K562 (cell line): ENCODE measurements around the gene PPT2. TPM values are rescaled to one million over a fixed set of nuclear protein-coding genes. Genes with fewer than 3 reads are reported as not detected.
A peak's percentile ranks its signal among the peaks of the same experiment; 100 is the strongest.

Source experiments
- BCOR ChIP-seq: fragments of 450-650 bp; IDR thresholded peaks from 2 replicates; pipeline ENCODE4 v1.6.1; 2016
- BDP1 ChIP-seq: IDR thresholded peaks from 3 replicates; pipeline ENCODE4 v1.6.1; 2011; ENCODE audit not compliant: insufficient read length, insufficient read depth
- BRD9 ChIP-seq: fragments of 450-650 bp; IDR thresholded peaks from 2 replicates; pipeline ENCODE4 v1.6.1; 2018; ENCODE audit warnings: low read depth; ENCODE audit not compliant: partially characterized antibody
- DPF2 ChIP-seq: fragments of 450-650 bp; IDR thresholded peaks from 2 replicates; pipeline ENCODE4 v1.6.1; 2016
- EP300 ChIP-seq: IDR thresholded peaks from 2 replicates; pipeline ENCODE4 v1.6.1; 2012; ENCODE audit warnings: low read length, improper control_type of control experiment
- FOSL1 ChIP-seq: fragments of 200-800 bp; sonication (Bioruptor generic); conservative IDR thresholded peaks from 2 replicates; pipeline ENCODE4 v1.6.1; 2016; ENCODE audit warnings: missing genetic modification characterization, missing compliant biosample characterization
- HDAC3 ChIP-seq: fragments of 450-650 bp; IDR thresholded peaks from 2 replicates; pipeline ENCODE4 v1.6.1; 2018; ENCODE audit warnings: borderline replicate concordance, mild to moderate bottlenecking, moderate library complexity; ENCODE audit not compliant: partially characterized antibody
- HEY1 ChIP-seq: fragments of 250-450 bp; sonication (Bioruptor Pico); IDR thresholded peaks from 2 replicates; pipeline ENCODE4 v1.5.0; 2020; ENCODE audit warnings: mild to moderate bottlenecking, moderate library complexity, borderline replicate concordance
- HLTF ChIP-seq: fragments of 450-650 bp; IDR thresholded peaks from 2 replicates; pipeline ENCODE4 v1.6.1; 2016
- KLF16 ChIP-seq: IDR thresholded peaks from 2 replicates; pipeline ENCODE4 v1.6.1; 2016; ENCODE audit warnings: antibody characterized with exemption
- MCM5 ChIP-seq: fragments of 450-650 bp; IDR thresholded peaks from 2 replicates; pipeline ENCODE4 v1.6.1; 2016; ENCODE audit warnings: low read depth
- MYNN ChIP-seq, 2 experiments: sonication (generic); formaldehyde crosslinking in 1 of 2; IDR thresholded peaks; 2 replicates each; pipeline versions ENCODE4 v1.5.0 to v1.6.1; 2016 to 2020; ENCODE audit warnings: antibody characterized with exemption in 1 of 2, missing genetic modification reagents in 1 of 2
- NCOR1 ChIP-seq: fragments of 450-650 bp; IDR thresholded peaks from 2 replicates; pipeline ENCODE4 v1.6.1; 2016; ENCODE audit warnings: mild to moderate bottlenecking, moderate library complexity
- NFIC ChIP-seq: fragments of 450-650 bp; IDR thresholded peaks from 2 replicates; pipeline ENCODE4 v1.6.1; 2017; ENCODE audit warnings: mild to moderate bottlenecking, inconsistent platforms
- NFYB ChIP-seq: IDR thresholded peaks from 2 replicates; pipeline ENCODE4 v1.6.1; 2011; ENCODE audit warnings: mild to moderate bottlenecking, moderate library complexity; ENCODE audit not compliant: insufficient read length; ENCODE audit errors: extremely low read depth
- OTX1 ChIP-seq: fragments of 450-650 bp; formaldehyde crosslinking; IDR thresholded peaks from 2 replicates; pipeline ENCODE4 v1.4.0; 2022; ENCODE audit warnings: mild to moderate bottlenecking
- POLR2G ChIP-seq: fragments of 200-400 bp; formaldehyde crosslinking; IDR thresholded peaks from 2 replicates; pipeline ENCODE4 v1.6.1; 2017; ENCODE audit warnings: low read depth, mild to moderate bottlenecking, antibody characterized with exemption, low read length, moderate library complexity
- RFX1 ChIP-seq: fragments of 450-650 bp; IDR thresholded peaks from 2 replicates; pipeline ENCODE4 v1.6.1; 2016; ENCODE audit warnings: mild to moderate bottlenecking, moderate library complexity
- SIN3A ChIP-seq, 2 experiments: fragments of 150-350 bp in 1 of 2; IDR thresholded peaks; 2 replicates each; pipeline ENCODE4 v1.6.1; 2011 to 2016; ENCODE audit warnings: borderline replicate concordance in 2 of 2, low read depth in 2 of 2, low read length in 2 of 2, mild to moderate bottlenecking in 2 of 2, moderate library complexity in 2 of 2; ENCODE audit not compliant: control insufficient read depth in 1 of 2
- STAG1 ChIP-seq: sonication (generic); formaldehyde crosslinking; IDR thresholded peaks from 2 replicates; pipeline ENCODE4 v1.5.0; 2020; ENCODE audit warnings: missing genetic modification reagents, borderline replicate concordance
- TCF3 ChIP-seq: sonication (generic); formaldehyde crosslinking; IDR thresholded peaks from 2 replicates; pipeline ENCODE4 v1.4.0; 2020; ENCODE audit warnings: mild to moderate bottlenecking, missing genetic modification reagents
- ZEB2 ChIP-seq: fragments of 450-650 bp; IDR thresholded peaks from 2 replicates; pipeline ENCODE4 v1.6.1; 2016
- ZNF274 ChIP-seq: IDR thresholded peaks from 2 replicates; pipeline ENCODE4 v1.6.1; 2011; ENCODE audit warnings: low read depth, mild to moderate bottlenecking, low read length, moderate library complexity, borderline replicate concordance
- ZNF561 ChIP-seq: fragments of 450-650 bp; formaldehyde crosslinking; conservative IDR thresholded peaks from 2 replicates; pipeline ENCODE4 v1.4.0; 2020; ENCODE audit warnings: mild to moderate bottlenecking, moderate library complexity
- ZNF644 ChIP-seq: fragments of 200-800 bp; sonication (Bioruptor generic); IDR thresholded peaks from 2 replicates; pipeline ENCODE4 v1.6.1; 2016; ENCODE audit warnings: low read depth, missing genetic modification characterization, missing compliant biosample characterization
- ZNF785 ChIP-seq: fragments of 250-450 bp; sonication (Bioruptor Pico); IDR thresholded peaks from 2 replicates; pipeline ENCODE4 v1.4.0; 2020; ENCODE audit warnings: mild to moderate bottlenecking
- polyA plus RNA-seq, 8 experiments: library from polyadenylated mRNA; depleted of rRNA in 4 of 8; stranded (reverse) in 5 of 8; unstranded in 3 of 8; fragments of >200 nt; fragmentation: Nextera tagmentation in 2 of 8; fragmentation: Illumina TruSeq in 1 of 8; extraction: Ambion mirVana in 2 of 8; extraction: Trizol in 1 of 8; gene quantifications; 2 replicates each; pipeline versions ENCODE4 v1.2.1 to v1.2.3, GENCODE V29; 2011 to 2014; ENCODE audit warnings: inconsistent platforms in 1 of 8, missing spikeins in 1 of 8
- total RNA-seq, 7 experiments: library from RNA; depleted of rRNA in 6 of 7; stranded (reverse); fragments of >200 nt in 6 of 7; fragmentation: Illumina TruSeq in 2 of 7; extraction: Trizol in 2 of 7; gene quantifications; 2 replicates each; pipeline versions ENCODE4 v1.2.1 to v1.2.3, GENCODE V29; 2011 to 2021; ENCODE audit warnings: low replicate concordance in 1 of 7
- TF ChIP-seq, protein P1 (sequence below): IDR thresholded peaks from 2 replicates; pipeline ENCODE4 v1.6.1; 2011; ENCODE audit not compliant: insufficient read length; ENCODE audit errors: extremely low read depth
- TF ChIP-seq, protein P2 (sequence below): fragments of 250-450 bp; sonication (Bioruptor Pico); IDR thresholded peaks from 2 replicates; pipeline ENCODE4 v1.4.0; 2020; ENCODE audit warnings: mild to moderate bottlenecking, moderate library complexity
- TF ChIP-seq, protein P3 (sequence below): fragments of 450-650 bp; formaldehyde crosslinking; conservative IDR thresholded peaks from 2 replicates; pipeline ENCODE4 v1.4.0; 2022; ENCODE audit warnings: mild to moderate bottlenecking, missing genetic modification characterization

The PPT2 gene
- total and polyA plus RNA-seq, 9 of the 15 experiments (the other 6 are each of a cell fraction or from before 2014, with no cell fraction given), result 27.4 to 98.8 (median 69.9) TPM

DNA sequence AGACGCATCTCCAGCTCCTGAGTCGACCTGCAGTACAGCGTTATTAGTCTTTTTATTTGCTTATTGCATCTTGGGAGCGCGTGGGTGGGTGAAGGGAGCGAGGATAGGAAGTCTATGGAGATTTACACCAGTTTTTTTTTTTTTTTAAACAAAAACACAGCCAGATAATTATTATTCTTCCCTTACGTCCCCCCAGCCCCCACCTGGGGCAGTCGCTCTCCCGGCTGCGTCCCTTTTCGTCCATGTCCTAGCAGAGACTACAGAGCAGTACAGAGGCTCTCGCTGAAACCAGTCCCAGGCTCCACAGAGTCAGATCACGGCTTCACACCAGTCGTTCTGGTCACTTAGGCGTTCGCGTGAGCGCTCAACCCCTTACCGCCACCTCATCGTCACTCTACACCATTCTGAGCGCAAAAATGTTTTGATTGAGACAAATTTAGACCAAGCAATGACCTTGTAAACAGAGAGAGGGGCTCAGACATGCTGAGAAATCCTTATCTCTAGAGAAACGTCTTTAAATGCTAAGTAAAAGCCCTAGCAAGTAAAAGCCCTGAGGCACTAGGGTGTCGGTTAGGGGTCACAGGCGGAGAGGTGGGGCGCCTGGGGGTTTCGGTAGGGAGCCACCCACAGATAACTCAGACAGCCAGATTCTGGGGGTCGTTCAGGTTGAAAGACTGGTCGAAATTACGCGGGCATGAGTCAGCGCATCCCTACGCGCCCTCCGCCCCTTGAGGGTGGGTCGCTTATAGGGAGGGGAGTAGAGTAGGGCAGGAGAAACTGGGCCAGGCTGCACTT lies 975 bp upstream of the PPT2 start (continued):
- TF ChIP-seq, protein P1, sequence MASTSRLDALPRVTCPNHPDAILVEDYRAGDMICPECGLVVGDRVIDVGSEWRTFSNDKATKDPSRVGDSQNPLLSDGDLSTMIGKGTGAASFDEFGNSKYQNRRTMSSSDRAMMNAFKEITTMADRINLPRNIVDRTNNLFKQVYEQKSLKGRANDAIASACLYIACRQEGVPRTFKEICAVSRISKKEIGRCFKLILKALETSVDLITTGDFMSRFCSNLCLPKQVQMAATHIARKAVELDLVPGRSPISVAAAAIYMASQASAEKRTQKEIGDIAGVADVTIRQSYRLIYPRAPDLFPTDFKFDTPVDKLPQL, result no peak
- TF ChIP-seq KLF16 (no peak), NCOR1 (no peak), TCF3 (CRISPR knock-in tag) (no peak), DPF2 (peak; percentile 66), OTX1 (CRISPR knock-in tag) (no peak), MYNN (IDR thresholded peaks at IDR 0.05) (peak; percentile 97; the same call in 1 of the 2 replicates), MYNN (CRISPR knock-in tag; IDR thresholded peaks at IDR 0.05) (peak; percentile 64; the same call in 1 of the 2 replicates), NFYB (no peak), ZEB2 (no peak), STAG1 (no peak), ZNF785 (CRISPR knock-in tag) (no peak), HDAC3 (peak; percentile 18), POLR2G (no peak), RFX1 (no peak), NFIC (no peak), BCOR (no peak), MCM5 (no peak), HEY1 (no peak), ZNF644 (tag) (0 out of 2 replicates have a peak, but pooled peaks have one; percentile 67), ZNF561 (CRISPR knock-in tag) (no peak), FOSL1 (tag) (no peak; the same call in 1 of the 2 replicates), HLTF (no peak), EP300 (peak; percentile 3; the same call in 1 of the 2 replicates), BDP1 (no peak), ZNF274 (no peak), SIN3A (IDR thresholded peaks at IDR 0.05; ENCODE audit: borderline replicate concordance in 2 of 2, control insufficient read depth in 1 of 2, low read depth in 2 of 2, low read length in 2 of 2) (no peak), BRD9 (no peak)
- TF ChIP-seq, protein P2, sequence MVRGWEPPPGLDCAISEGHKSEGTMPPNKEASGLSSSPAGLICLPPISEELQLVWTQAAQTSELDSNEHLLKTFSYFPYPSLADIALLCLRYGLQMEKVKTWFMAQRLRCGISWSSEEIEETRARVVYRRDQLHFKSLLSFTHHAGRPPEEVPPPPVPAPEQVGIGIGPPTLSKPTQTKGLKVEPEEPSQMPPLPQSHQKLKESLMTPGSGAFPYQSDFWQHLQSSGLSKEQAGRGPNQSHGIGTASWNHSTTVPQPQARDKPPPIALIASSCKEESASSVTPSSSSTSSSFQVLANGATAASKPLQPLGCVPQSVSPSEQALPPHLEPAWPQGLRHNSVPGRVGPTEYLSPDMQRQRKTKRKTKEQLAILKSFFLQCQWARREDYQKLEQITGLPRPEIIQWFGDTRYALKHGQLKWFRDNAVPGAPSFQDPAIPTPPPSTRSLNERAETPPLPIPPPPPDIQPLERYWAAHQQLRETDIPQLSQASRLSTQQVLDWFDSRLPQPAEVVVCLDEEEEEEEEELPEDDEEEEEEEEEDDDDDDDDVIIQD (CRISPR knock-in tag), result no peak
- TF ChIP-seq, protein P3, sequence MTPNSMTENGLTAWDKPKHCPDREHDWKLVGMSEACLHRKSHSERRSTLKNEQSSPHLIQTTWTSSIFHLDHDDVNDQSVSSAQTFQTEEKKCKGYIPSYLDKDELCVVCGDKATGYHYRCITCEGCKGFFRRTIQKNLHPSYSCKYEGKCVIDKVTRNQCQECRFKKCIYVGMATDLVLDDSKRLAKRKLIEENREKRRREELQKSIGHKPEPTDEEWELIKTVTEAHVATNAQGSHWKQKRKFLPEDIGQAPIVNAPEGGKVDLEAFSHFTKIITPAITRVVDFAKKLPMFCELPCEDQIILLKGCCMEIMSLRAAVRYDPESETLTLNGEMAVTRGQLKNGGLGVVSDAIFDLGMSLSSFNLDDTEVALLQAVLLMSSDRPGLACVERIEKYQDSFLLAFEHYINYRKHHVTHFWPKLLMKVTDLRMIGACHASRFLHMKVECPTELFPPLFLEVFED (CRISPR knock-in tag), result no peak
